Activated CD4-positive, alpha-beta T cell treated with anti-CD3 and anti-CD28 coated beads for 4 hours (primary cell): ENCODE results near the gene ST3GAL4.
"Not testable (repeated sequence)": the region's sequence is repeated elsewhere in the genome, so short reads cannot be mapped to it uniquely, and the experiment has no call there.

ENCODE experiments used
- DNase-seq, 2 donors: peaks; one replicate each; pipeline ENCODE4 v3.0.0-alpha.2; 2020

Gene ST3GAL4

GRCh38 chr11:126391286-126391954, 35.9 kb downstream of the ST3GAL4 start:
- no peak for DNase-seq

DNA sequence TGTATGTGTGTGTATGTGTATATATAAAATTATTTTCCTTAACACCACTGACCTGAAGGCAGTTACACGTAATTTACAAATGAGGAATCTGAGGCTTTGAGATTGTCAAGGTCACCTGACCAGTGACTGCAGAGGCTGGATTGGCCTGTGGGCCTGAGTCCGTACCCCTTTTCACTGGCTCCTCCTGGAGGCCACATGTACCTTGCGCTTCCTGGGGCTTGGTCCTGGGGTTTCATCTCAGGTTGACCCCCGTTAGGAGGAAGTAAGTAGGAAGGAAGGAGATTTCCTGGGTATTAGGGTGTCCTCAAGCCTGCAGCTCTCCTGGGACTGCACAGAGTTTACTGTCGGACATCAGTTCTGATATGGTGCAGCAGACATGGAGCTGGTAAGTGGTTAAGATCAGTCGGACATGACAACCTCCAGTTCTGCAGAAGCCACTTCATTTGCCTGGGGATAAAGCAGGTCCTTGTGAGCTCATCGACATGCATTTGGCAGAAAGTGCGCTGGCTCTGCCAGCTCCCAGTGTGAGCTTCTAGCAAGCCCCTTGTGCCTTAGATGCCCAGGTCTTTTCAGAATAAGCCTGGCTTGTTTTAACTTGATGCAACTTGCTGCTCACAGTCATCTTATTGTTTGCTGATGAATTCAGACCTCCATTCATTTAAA, 36.6 kb downstream of the ST3GAL4 start:
- DNase-seq = no peak

- no peak for DNase-seq
Measured at GRCh38 chr11:126392633-126393013, 37.1 kb downstream of the ST3GAL4 start.

- no peak for DNase-seq
Measured at GRCh38 chr11:126393143-126393542, 37.7 kb downstream of the ST3GAL4 start.

DNA sequence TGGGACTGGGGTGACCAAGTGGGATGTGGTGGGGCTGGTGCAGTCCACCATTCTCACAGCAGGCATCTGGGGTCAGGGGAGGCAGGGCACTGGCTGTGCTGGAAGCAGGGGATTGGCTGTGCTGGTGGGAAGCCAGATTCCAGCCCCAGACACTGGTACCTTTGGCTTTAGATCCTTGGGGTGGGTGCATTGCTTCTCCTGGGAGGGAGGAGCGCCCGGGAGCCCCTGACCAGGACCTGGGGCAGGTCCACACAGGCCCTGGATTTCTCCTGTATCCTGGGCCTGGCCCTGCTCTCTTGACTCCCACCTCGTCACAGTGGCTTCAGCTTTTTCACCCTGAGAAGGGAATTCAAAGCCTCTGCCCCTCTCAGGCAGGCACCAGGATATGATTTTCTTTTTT, 38.5 kb downstream of the ST3GAL4 start:
- no peak for DNase-seq

GRCh38 chr11:126394634-126395072, 39.2 kb downstream of the ST3GAL4 start:
- DNase-seq = not testable (repeated sequence)

GRCh38 chr11:126395784-126396183, 40.3 kb downstream of the ST3GAL4 start:
- DNase-seq = not testable (repeated sequence)

- not testable (repeated sequence) for DNase-seq
Measured at GRCh38 chr11:126396266-126396665, 40.8 kb downstream of the ST3GAL4 start.

GRCh38 chr11:126396965-126397364, 41.5 kb downstream of the ST3GAL4 start:
- DNase-seq = no peak

GRCh38 chr11:126398296-126398695, 42.8 kb downstream of the ST3GAL4 start:
- no peak for DNase-seq

- DNase-seq = no peak
Measured at GRCh38 chr11:126398721-126399120, 43.2 kb downstream of the ST3GAL4 start.

- DNase-seq = no peak
Measured at GRCh38 chr11:126400019-126400418, 44.5 kb downstream of the ST3GAL4 start.

DNA sequence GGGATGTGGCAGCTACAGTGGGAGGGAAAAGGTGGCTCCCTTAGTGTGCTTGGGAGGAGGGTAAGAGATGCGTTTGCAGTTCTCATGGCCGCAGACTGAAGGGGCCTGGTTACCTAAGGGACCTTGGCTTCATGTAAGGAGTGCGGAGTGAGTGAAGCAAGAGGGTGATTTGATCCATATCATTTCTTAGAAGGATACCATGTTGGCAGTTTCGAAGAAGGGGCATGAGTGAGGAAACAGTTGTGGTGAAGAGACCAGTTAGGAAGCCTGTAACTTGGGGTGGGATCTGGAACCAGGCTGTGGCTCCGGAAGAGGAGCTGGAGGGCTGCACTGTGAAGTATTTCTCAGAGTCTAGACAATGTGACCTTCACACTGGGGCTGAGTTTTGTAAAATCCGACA, 45.0 kb downstream of the ST3GAL4 start:
- no peak for DNase-seq

DNA sequence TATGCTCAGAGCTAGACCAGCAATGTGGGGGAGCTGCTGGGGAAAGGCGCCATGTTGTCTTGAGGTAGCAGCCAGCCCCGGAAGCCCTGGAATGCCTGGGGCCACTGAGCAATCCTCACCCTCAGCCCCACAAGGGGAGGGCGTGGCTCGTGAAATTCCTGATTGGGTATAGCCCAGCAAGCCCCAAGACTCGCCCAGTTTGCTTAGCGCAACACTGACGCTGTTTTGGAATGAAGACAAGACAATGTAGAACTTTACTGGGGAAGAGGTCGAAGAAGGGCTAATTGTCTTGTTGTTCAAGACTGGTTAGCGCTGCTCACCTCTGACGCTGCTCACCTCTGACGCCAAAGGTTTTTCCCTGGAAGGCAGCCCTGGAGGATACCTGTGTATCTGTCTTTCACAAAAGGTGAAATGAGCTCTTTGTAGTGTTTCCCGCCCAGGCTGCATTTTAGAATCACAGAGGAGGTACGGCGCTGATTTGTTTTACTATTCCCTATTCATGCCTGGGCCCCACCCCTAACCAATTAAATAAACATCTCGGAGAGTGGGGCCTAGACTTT, 47.6 kb downstream of the ST3GAL4 start:
- no peak for DNase-seq

DNA sequence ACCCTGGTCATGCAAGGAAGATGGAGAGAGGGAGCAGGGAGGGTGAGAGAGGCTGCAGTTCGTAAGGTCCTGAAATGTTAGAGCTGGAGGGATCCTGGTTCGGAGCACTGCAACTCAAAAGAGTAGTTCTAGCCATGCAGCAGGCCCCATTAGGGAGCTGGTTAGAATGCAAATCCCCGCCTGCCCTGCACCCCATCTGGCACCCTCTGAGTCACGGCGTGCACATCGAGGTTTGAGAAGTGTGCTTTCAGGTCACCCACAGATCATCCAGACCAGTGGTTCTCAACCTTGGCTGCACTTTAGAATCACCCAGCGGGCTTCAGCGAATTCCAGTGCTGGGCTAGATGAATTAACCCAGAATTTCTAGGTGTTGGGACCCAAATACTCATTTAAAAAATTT, 48.2 kb downstream of the ST3GAL4 start:
- DNase-seq = no peak

DNA sequence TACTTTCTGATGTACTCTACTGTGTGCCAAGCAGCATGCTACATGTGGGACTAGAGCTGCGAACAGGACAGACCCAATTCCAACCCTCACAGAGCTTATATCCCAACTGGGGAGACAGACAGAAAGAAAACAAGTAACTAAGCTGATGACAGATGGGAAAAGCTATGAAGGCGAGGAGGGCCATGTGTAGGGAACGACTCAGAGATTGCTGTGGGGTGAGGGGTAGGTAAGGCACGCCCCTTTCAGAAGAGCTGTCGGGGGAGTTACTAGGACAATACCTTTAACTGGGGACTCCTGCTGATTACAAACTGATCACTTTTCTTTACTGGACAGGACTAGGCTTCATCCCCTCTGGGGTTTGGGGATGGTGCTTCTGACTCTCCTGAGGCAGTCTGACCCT, 48.9 kb downstream of the ST3GAL4 start:
- no peak for DNase-seq

- DNase-seq = no peak
Measured at GRCh38 chr11:126405374-126405773, 49.9 kb downstream of the ST3GAL4 start.

- DNase-seq = no peak
Measured at GRCh38 chr11:126405906-126406305, 50.4 kb downstream of the ST3GAL4 start.

- no peak for DNase-seq
Measured at GRCh38 chr11:126406368-126406767, 50.9 kb downstream of the ST3GAL4 start.

- no peak for DNase-seq
Measured at GRCh38 chr11:126407101-126407521, 51.6 kb downstream of the ST3GAL4 start.

DNA sequence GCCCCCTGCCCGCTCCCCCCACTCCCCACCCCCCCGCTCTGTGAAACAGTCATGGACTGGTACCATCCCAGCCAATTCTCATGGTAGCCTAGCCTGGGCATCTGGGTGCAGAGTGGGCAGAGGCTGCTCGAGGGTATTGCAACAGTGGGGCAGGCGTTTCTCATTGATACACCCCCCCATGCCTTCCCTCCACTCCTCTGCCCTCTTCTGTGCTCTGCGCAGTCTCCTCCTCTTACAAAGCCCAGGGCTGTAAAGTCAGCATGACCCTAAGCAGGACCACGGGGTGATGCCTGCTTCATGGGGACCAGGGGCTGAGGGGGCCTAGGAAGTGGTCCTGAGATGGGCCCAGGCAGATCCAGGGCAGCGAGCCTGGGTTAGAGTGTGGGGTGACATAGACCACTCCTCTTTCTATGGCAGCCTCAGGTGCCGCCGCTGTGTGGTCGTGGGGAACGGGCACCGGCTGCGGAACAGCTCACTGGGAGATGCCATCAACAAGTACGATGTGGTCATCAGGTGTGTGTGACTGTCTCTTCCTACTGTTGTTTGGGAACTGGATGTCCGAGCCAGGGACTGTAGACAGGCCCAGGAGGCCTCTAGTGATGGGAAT, 52.3 kb downstream of the ST3GAL4 start:
- no peak for DNase-seq

DNA sequence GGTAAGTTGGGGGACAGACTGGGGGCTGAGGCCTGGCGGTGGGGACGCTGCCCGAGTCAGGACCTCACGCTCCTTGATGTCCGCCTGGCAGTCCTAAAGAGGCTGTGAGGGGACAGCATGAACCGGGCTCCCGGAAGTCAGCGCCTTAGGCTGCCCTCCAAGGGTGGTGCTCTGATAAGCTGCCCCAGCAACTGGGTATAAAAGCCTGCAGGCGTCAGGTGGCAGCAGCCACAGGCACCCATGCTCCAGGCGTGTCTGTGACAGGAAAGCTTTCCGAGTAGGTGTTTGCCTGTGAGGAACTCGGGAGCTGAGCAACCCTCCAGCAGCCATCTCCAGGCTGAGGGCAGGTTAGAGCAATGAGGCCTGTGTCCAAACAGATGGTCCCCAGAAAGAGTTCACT, 53.0 kb downstream of the ST3GAL4 start:
- DNase-seq = no peak

- no peak for DNase-seq
Measured at GRCh38 chr11:126408901-126409619, 53.6 kb downstream of the ST3GAL4 start.
